Left forelimb (tissue), 1 donor: ENCODE data around the gene PLCB4.
A peak's percentile ranks its signal among the peaks of the same experiment; 100 is the strongest.

Experiments
- DNase-seq: peaks from one replicate; pipeline ENCODE4 v3.0.0-alpha.2; 2018; ENCODE audit warnings: low spot score

PLCB4 gene

DNA sequence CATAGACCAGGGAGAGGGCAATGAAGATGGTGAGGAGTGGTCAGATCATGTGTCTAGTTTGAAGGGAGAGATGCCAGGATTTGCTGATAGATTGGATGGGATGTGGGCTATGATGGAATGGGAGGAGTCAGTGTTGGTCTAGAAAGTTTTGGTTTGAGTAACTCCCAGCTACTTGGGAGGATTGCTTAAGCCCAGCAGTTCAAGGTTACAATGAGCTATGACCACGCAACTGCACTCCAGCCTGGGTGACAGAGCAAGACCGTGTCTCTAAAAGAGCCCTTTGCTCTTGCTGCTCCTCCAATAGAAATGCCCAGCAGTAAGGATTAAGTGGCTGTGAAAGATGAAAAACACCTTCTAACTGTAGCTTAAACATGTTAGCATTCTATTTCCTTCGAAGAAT, 427.3 kb downstream of the PLCB4 start:
- DNase-seq, result no peak

DNA sequence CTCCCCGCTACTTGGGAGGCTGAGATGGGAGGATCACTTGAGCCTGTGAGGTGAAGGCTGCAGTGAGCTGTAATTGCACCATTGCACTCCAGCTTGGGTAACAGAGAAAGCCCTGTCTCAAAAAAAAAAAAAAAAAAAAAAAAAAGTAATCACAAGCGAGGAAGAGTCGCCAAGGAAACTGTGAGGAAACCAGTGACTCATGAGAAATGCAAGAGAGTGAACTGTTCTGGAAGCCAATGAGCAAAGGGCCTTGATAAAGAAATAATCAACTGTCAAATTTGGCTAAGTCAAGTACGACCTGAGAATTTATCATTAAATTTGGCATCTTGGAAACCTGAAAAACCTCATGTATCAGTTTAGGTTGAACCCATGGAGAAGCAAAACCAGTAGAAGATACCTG, 429.4 kb downstream of the PLCB4 start:
- no peak for DNase-seq

- no peak for DNase-seq
These were observed 430.4 kb downstream of the PLCB4 start for GRCh38 chr20:9499126-9499899.

DNA sequence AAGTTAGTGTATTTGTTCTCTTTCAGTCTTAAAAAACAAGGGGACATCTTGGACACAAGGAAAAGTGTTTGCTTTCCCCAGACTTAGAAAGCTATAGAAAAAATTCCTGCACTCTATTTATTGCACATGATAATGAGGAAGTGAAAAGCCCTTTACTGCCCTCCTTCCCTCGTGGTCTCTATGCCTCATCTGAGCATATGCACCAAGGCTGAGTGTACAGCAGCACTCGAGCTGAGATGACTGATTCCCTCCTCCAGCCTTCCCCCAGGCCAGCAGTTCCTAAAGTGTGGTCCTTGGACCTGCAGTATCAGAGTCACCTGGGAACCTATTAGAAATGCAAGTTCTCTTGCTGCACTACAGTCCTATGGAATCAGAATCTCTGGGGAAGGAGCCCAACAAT, 431.2 kb downstream of the PLCB4 start:
- DNase-seq, result no peak

DNA sequence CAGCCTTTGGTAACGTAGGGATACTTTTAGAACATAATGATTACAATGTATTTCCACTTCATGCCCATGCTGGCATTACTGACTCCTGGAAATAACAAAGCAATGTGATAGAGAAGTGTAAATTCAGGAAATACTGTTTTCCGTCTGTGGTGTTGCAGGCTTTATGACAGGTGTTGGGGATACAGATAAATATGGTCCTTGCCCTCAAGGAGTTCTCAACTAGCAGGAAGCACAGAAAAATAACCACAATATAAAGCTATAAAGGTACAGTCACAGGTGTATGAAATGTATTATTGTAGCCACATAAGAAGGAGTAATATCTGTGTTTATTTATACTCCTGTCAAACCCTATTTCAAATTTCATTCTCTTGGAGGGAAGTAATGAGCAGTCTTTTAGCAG, 432.6 kb downstream of the PLCB4 start:
- no peak for DNase-seq

- DNase-seq, result no peak
These were observed 434.8 kb downstream of the PLCB4 start for GRCh38 chr20:9503526-9504245.

- no peak for DNase-seq
These were observed 437.5 kb downstream of the PLCB4 start for GRCh38 chr20:9506280-9506821.

GRCh38 chr20:9506964-9507369, 438.1 kb downstream of the PLCB4 start:
- no peak for DNase-seq

- DNase-seq, result no peak
These were observed 438.8 kb downstream of the PLCB4 start for GRCh38 chr20:9507544-9508239.

DNA sequence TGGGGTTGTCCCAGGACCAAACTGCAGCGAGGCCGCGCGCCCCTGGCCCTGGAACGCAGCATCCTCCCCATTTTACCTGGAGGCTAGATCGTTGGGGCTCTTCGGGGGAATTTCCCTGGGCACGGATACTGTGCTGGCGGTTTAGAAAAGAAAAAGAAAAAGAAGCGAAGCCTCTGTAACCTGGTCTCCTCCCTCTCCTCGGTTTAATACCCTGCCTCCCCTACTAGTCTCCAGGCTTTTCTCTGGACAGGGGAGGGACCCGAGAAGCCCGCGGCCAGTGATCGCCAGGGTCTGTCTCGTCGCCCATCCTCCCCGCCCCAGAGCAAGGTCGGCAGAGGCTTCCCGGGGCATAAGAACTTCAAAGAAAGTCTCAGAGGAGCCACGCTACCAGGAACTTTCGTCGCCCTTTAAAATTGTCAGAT, 439.4 kb downstream of the PLCB4 start:
- no peak for DNase-seq

DNA sequence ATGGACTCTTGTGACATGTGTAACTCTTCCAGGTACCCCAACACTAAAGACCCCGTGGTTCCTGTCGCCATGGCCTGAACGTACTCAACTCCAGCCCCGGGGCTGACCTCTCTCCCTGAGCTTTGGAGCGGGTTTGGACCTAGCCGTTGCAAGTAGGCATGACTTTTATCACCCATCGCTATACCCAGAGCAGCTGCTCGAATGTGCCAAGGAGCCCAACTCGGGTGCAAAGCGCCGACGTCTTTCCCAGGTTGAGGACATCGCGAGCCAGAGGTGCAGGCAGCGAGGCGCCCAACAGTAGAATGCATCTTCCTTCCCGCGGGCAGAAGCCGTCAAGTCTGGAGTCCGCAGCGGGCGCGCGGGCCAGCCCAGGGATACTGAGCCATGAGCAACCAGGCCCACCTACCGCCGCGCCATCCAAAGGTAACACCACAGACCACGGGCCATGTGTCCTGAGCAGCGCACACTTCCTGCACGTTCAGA, 439.9 kb downstream of the PLCB4 start:
- no peak for DNase-seq

DNA sequence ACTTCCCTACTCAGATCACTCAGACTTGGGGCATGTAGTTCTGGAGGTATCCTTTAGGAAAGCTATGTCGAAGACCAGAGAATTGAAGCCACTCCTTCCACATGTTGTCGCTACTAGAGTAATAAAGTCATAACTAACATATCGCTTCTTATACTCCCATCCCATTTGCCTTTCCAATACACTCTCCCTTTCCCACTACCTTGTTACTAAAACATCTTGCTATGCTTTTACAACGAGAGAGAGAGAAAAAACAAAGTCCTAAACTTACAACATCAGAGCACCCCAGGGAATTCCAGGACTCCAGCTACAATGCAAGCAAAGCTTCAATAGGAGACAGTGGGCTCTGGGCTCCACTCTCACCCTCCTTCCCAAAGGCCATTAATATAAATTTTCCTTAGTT, 440.4 kb downstream of the PLCB4 start:
- no peak for DNase-seq

GRCh38 chr20:9510911-9511310, 442.0 kb downstream of the PLCB4 start:
- DNase-seq, result no peak

DNA sequence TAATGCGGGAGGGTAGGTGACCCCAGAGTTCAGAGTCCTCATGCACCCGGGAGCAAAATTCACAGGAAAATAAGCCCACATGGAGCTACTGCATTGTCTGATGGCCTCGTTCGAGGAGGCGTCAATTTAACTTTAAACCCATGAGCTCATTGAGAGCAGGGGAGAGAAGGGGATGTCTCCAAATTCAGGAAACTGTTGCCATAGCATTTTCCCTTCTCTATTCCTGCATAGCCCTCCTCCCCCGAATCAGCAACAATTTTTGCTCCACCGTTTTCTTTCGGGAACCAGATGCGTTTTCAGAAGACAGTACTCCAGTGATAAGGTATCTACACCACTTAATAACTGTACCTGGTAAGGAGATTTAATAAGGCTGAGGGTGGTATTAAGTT, 445.2 kb downstream of the PLCB4 start:
- DNase-seq, result no peak

- DNase-seq, result peak; percentile 77
These were observed 445.8 kb downstream of the PLCB4 start, which contains the start of gene LAMP5 for GRCh38 chr20:9514461-9515213. Gene LAMP5 (plus strand): TSS chr20:9514590. CDS start chr20:9514853, 263 bp downstream.

DNA sequence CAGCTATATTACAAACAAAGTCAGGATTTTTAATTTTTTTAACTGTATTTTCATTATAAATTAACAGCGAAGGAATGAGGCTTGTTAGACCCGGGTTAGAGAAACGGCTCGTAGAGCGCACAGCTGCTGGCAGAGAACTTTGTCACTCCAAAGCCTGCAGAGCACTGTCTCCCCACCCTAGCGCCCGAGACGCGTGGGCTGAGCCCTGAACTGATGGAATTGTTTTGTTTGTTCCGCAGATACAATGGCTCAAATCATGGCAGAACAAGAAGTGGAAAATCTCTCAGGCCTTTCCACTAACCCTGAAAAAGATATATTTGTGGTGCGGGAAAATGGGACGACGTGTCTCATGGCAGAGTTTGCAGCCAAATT, 446.3 kb downstream of the PLCB4 start:
- DNase-seq, result no peak

GRCh38 chr20:9515741-9516233, 446.9 kb downstream of the PLCB4 start:
- no peak for DNase-seq

DNA sequence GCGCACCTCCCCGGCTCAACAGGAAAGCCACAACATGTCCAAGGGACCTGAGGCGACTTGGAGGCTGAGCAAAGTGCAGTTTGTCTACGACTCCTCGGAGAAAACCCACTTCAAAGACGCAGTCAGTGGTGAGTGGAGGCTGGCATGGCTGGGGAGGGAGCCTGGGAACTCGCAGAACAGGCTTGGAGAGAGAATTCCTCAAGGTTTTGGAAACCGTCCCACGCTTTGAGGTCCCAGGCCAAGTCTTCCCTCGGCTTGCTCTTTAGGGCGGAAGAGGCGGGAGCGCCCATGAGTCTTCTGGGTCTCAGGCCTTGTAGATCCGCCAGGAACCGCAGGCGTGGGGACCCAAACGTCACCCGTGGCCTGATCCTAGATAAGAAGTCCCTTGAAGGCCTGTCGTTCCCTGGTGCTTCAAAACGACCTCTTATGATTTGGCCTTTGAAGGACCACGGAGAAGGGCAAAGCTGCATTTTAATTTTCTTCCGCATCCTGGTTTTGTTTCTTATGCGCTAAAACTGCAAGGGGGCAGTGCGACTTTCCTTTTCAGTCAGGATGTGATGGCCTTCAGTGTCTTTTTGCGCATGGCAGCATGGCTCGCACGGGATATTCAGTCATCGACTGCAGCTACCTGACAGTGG, 447.5 kb downstream of the PLCB4 start:
- DNase-seq, result no peak

- no peak for DNase-seq
These were observed 448.6 kb downstream of the PLCB4 start for GRCh38 chr20:9517297-9518162.

GRCh38 chr20:9518576-9519175, 449.8 kb downstream of the PLCB4 start:
- DNase-seq, result no peak
